ENCODE results near the gene OCA2.

OCA2 gene

GRCh38 chr15:28079313-28079969 is 19.7 kb downstream of the OCA2 start:
- DNase-seq (ENCODE audit: low read depth), result no peak

- no peak for DNase-seq (ENCODE audit: low read depth)
Observed at GRCh38 chr15:28078191-28078719, 20.9 kb downstream of the OCA2 start.

GRCh38 chr15:28075573-28075972 is 23.5 kb downstream of the OCA2 start:
- no peak for DNase-seq (ENCODE audit: low read depth)

- DNase-seq (ENCODE audit: low read depth), result no peak
Observed at GRCh38 chr15:28068930-28069329, 30.2 kb downstream of the OCA2 start.

- no peak for DNase-seq (ENCODE audit: low read depth)
Observed at GRCh38 chr15:28066231-28066630, 32.9 kb downstream of the OCA2 start.

GRCh38 chr15:28060005-28060404 is 39.1 kb downstream of the OCA2 start:
- no peak for DNase-seq (ENCODE audit: low read depth)

DNA sequence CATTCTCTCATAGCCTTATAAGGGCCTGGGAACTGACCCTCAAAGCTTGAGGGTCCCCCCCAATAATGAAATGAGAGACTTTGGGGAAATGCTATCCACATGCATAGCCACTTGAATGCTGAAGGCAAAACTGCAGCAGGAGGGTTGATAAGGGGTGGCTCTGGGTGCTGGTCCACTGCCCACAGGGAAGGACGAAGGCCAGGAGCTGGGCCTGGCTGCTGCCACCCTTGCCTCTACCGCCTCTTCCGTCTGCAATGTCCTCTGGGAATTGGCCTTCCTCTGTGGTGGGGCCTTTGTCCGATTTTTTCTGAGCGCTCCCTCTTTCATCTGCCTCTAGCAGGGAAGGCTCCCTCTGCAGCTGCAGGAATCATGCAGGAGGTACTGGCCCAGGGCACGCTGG is 41.0 kb downstream of the OCA2 start:
- DNase-seq (ENCODE audit: low read depth), result no peak

DNA sequence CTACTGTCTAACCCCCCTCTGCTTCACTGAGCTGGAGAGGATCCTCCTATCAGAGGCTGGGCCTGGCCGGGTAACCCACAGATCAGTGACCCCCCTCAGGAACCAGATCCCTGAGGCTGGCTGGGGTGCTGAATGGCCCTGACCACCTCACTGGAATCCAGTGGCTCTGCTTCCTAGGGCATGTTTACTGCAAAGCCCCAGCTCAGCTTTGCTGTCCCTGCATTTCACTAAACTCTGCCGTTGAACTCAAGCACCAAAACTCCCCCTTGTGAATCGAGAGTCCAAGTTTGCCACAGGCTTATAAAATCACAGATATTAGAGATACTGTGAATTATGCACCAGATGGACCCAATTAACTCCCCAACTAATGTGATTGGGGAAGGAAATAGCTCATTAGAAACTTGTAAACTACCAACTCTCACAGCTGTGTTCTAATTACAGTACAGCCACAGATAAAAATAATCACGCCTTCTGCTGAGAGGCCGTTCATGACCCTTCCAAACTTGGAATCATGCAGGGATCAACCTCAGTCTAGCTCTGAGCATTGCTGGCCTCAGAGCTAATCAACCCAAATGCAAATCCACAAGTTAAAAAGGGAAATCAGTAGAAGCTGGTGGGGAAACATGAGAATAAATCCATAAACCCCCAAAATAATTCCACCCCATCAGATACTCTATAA is 47.0 kb downstream of the OCA2 start:
- no peak for DNase-seq (ENCODE audit: low read depth)

GRCh38 chr15:28049581-28049980 is 49.5 kb downstream of the OCA2 start:
- no peak for DNase-seq (ENCODE audit: low read depth)

- no peak for DNase-seq (ENCODE audit: low read depth)
Observed at GRCh38 chr15:28047277-28047676, 51.8 kb downstream of the OCA2 start.

GRCh38 chr15:28044121-28044672 is 54.9 kb downstream of the OCA2 start:
- DNase-seq (ENCODE audit: low read depth), result no peak

DNA sequence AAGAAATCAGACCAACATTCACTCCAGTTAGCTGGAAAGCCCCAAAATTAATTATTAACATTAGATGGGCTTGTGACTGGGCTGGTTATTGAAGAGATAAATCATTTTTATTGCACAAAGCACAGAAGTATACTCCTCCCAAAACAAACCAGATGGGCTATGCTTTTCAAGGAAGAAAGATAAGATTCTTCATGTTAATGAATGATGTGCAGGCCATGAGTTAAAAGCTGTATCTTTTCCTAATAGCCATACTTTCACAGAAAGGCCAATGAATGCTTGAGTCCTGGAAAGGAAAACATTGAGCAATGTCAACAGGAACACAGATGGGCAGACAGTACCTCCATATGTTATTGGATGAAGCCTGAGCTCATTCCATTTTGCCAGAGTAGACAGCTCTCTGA is 55.4 kb downstream of the OCA2 start:
- no peak for DNase-seq (ENCODE audit: low read depth)

GRCh38 chr15:28037969-28038590 is 61.0 kb downstream of the OCA2 start:
- no peak for DNase-seq (ENCODE audit: low read depth)

- no peak for DNase-seq (ENCODE audit: low read depth)
Observed at GRCh38 chr15:28033443-28033842, 65.7 kb downstream of the OCA2 start.

GRCh38 chr15:28030801-28031200 is 68.3 kb downstream of the OCA2 start:
- no peak for DNase-seq (ENCODE audit: low read depth)

- no peak for DNase-seq (ENCODE audit: low read depth)
Observed at GRCh38 chr15:28027714-28028076, 71.4 kb downstream of the OCA2 start.

GRCh38 chr15:28026764-28027713 is 72.1 kb downstream of the OCA2 start:
- DNase-seq (ENCODE audit: low read depth), result no peak

- DNase-seq (ENCODE audit: low read depth), result no peak
Observed at GRCh38 chr15:28026221-28026620, 72.9 kb downstream of the OCA2 start.

DNA sequence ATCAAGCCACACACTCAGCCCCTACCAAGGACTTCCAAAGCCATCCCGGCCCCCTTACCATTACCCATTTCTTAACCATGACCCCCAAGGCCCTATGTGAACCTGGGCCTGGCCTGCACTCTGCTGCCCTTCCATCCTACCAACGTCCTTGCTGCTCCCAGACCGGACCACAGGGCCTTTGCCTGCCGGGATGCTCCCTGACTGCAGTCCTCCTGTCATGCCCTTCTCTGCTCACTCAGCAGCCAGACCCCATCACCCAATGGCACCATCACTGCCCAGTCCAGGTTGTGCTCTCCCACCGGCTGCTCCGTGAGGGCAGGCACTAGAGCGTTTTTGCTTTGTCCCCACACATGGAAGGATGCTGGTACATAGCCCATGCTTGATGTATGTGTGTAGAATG is 73.7 kb downstream of the OCA2 start:
- no peak for DNase-seq (ENCODE audit: low read depth)

DNA sequence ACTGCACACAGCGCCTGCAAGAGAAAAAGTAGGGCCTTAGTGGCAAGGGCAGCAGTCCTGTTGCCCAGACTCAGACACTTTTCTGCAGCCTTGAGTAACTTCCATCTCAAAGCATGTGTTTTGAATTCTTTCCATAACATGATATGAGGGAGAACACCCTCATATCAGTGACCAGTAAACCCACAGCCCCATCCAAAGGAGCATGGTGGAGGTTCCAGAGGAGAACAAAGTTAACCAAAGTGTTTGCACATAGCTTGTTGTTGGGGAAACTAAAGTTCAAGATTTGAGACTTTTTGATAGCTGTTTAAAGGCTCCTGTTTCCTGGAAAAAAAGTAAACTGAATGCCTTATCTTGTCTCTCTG is 74.2 kb downstream of the OCA2 start:
- no peak for DNase-seq (ENCODE audit: low read depth)

DNA sequence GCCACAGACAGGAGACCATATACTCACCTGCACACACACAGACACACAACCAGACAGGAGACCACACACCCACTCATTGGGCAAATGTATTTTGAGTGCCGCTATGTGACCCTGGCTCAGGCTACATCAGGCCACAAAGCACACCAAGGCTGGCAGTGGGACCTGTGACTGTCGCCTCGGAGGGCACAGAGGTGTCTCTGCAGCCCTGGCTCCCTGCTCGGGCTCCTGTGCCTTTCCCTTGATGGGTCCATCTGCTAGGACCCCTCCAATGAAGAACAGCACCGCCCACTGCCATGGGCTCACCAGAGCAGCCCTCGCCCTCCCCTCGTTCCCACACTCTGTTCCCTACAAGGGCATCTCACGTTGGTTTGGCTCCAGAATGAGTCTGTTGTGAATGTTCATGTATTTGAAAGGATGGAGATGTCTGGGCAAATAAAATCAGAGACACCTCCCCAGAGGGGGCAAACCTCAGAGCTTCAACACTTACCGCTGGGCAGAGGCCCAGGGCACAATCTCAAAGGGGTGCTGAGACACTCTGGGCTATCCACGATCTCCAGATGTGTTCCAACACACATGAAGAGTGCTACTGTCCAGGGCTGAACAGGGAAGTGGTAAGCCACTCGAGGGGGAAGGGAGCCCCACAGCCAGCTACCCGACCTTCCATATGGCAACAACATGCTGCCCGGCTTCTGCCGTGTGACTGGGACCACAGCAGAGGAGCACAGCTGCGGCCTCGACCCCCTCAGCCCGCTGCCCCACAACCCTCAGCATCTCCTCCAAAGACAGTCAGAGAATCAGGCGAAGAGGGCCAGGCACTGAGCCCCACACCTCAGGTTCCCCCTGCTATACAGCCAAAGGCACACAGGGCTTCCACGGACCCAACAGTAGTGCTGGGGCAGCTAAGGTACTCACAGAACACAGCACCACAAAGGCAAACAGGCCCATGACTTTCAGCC is 74.9 kb downstream of the OCA2 start:
- DNase-seq (ENCODE audit: low read depth), result no peak
